Thyroid gland (tissue), 4 donors: ENCODE results near the gene ULK4. TPM values are rescaled to one million over a fixed set of nuclear protein-coding genes. Genes with fewer than 3 reads are reported as not detected.

Source experiments
- DNase-seq, 2 donors: peaks; one replicate each; pipeline ENCODE4 v3.0.0-alpha.2; 2019
- H3K27ac ChIP-seq, 3 donors: fragments of 200-600 bp; sonication (generic); 1 replicate in 2 of 3; 2 replicates in 1 of 3; pipeline ENCODE4 v1.5.1; 2016 to 2019; ENCODE audit warnings: mild to moderate bottlenecking in 1 of 3, moderate library complexity in 1 of 3
- H3K27me3 ChIP-seq: fragments of 200-600 bp; sonication (generic); one replicate; pipeline ENCODE4 v1.5.1; 2019
- H3K36me3 ChIP-seq, 2 donors: fragments of 200-600 bp; sonication (generic); one replicate each; pipeline ENCODE4 v1.5.1; 2016 to 2019
- H3K4me1 ChIP-seq, 2 donors: fragments of 200-600 bp; sonication (generic); one replicate each; pipeline ENCODE4 v1.5.1; 2017 to 2019
- H3K4me3 ChIP-seq, 3 donors: fragments of 200-600 bp; sonication (generic); replicated peaks in 1 of 3; 1 replicate in 2 of 3; 2 replicates in 1 of 3; pipeline ENCODE4 v1.5.1; 2016; ENCODE audit warnings: mild to moderate bottlenecking in 1 of 3
- H3K9me3 ChIP-seq: fragments of 200-600 bp; sonication (generic); one replicate; pipeline ENCODE4 v1.5.1; 2017
- CTCF ChIP-seq, 6 experiments: fragments of 200-600 bp in 3 of 6; fragments of 450-650 bp in 3 of 6; sonication (generic) in 3 of 6; IDR thresholded peaks; one replicate each; pipeline ENCODE4 v1.5.1; 2016 to 2019; ENCODE audit warnings: antibody characterized with exemption in 6 of 6, mild to moderate bottlenecking in 2 of 6, inconsistent platforms in 1 of 6, moderate library complexity in 1 of 6
- POLR2A ChIP-seq, 2 donors: fragments of 450-650 bp; IDR thresholded peaks; one replicate each; pipeline ENCODE4 v1.6.1; 2017; ENCODE audit warnings: antibody characterized with exemption in 2 of 2, mild to moderate bottlenecking in 2 of 2, moderate library complexity in 1 of 2
- WGBS, 2 donors: methylation state at CpG; one replicate each; pipeline ENCODE4 v1.1.5; 2017; 5-methylcytosine and 5-hydroxymethylcytosine counted together
- intact Hi-C: fragments of 100-400 bp; cut with DNase I; formaldehyde crosslinking; loops from one replicate; pipeline ENCODE4 v1.15.1; 2023
- total RNA-seq, 4 donors: library from RNA; depleted of rRNA; stranded (reverse); fragments of >200 nt; gene quantifications; one replicate each; pipeline ENCODE4 v1.2.3, GENCODE V29; 2016

Gene ULK4
- total RNA-seq, 4 donors from 2014 or later: 18.7 to 58.2 (median 43.3) TPM

- H3K4me3 ChIP-seq: no peak overlapping the region
- H3K4me1 ChIP-seq: no peaks in the 10 kb centered on the region
- no peak overlapping the region for H3K27ac ChIP-seq
- no peak for DNase-seq
- no peaks in the 10 kb centered on the region for H3K36me3 ChIP-seq
- WGBS, 2 donors: 82 to 89% methylated on average over 3 of the region's 3 CpGs
- intact Hi-C loops: no loop called here
- H3K9me3 ChIP-seq: no peaks in the 10 kb centered on the region
- TF ChIP-seq POLR2A (IDR thresholded peaks at IDR 0.05): no peak
- no peak for TF ChIP-seq CTCF (IDR thresholded peaks at IDR 0.05)
- H3K27me3 ChIP-seq: no peaks in the 10 kb centered on the region
These were observed 300.1 kb downstream of the ULK4 start for GRCh38 chr3:41661796-41662195.

GRCh38 chr3:41660510-41660909, 301.4 kb downstream of the ULK4 start:
- 81 to 83% methylated on average over 1 of the region's 1 CpG for WGBS, 2 donors
- no peaks in the 10 kb centered on the region for H3K9me3 ChIP-seq
- no peaks in the 10 kb centered on the region for H3K27me3 ChIP-seq
- H3K4me3 ChIP-seq: no peak overlapping the region
- no peak overlapping the region for H3K27ac ChIP-seq
- no peaks in the 10 kb centered on the region for H3K4me1 ChIP-seq
- intact Hi-C loops: no loop called here
- DNase-seq: no peak
- no peaks in the 10 kb centered on the region for H3K36me3 ChIP-seq
- no peak for TF ChIP-seq POLR2A (IDR thresholded peaks at IDR 0.05)
- TF ChIP-seq CTCF (IDR thresholded peaks at IDR 0.05): no peak

DNA sequence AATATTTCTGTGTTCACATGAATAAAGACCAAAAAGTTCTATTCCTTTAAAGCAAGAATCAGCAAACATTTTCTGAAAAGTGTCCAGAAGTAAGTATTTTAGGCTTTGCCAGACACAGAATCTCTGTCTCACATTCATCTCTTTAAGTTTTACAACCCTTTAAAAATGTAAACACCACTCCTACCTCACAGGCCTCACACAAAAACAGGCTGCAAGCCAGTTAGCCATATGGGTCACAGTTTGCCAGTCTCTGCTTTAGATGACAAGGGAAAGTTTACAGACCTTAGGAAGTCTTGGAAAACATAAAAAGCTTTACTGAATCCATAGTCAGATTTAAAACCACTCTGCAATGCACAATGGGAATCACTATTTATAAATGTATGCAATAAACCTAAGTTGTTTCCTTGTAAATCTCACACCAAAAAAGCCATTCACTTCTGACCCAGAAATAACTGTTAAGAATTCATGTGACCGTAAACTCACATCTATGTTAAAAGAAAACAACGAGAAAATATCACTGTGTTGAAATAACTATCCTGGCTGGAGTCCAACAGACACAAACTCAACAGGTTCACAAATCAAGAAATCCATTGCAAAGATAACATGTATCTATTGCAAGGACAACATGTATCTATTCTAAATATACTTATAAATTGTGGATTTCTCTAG, 308.2 kb downstream of the ULK4 start:
- H3K4me1 ChIP-seq: peaks cover 10 to 35% of the 10 kb centered on the region in 2 donors
- H3K27me3 ChIP-seq: no peaks in the 10 kb centered on the region
- 20 to 35% methylated on average over 2 of the region's 2 CpGs for WGBS, 2 donors
- DNase-seq: no peak
- H3K36me3 ChIP-seq: no peaks in the 10 kb centered on the region
- intact Hi-C loops: no loop called here
- peak overlapping the region; percentile 36 to 81 (median 64) for H3K27ac ChIP-seq
- no peaks in the 10 kb centered on the region for H3K9me3 ChIP-seq
- no peak overlapping the region for H3K4me3 ChIP-seq
- TF ChIP-seq POLR2A (IDR thresholded peaks at IDR 0.05) (no peak), CTCF (IDR thresholded peaks at IDR 0.05) (no peak)

- TF ChIP-seq CTCF (IDR thresholded peaks at IDR 0.05): no peak
- no peak for TF ChIP-seq POLR2A (IDR thresholded peaks at IDR 0.05)
- 91 to 93% methylated on average over 3 of the region's 3 CpGs for WGBS, 2 donors
- H3K4me3 ChIP-seq: no peak overlapping the region
- H3K9me3 ChIP-seq: no peaks in the 10 kb centered on the region
- peak in 1 of 2 donors; percentile 3 for DNase-seq
- intact Hi-C loops: no loop called here
- no peaks in the 10 kb centered on the region for H3K27me3 ChIP-seq
- H3K27ac ChIP-seq: peak overlapping the region; percentile 36 to 81 (median 64)
- H3K4me1 ChIP-seq: peaks cover 10 to 35% of the 10 kb centered on the region in 2 donors
- no peaks in the 10 kb centered on the region for H3K36me3 ChIP-seq
These were observed 309.0 kb downstream of the ULK4 start for GRCh38 chr3:41652931-41653330.

GRCh38 chr3:41652506-41652905, 309.4 kb downstream of the ULK4 start:
- TF ChIP-seq POLR2A (IDR thresholded peaks at IDR 0.05) (no peak), CTCF (IDR thresholded peaks at IDR 0.05) (no peak)

More at GRCh38 chr3:41652506-41652905, 309.4 kb downstream of the ULK4 start:
- peaks cover 10 to 35% of the 10 kb centered on the region in 2 donors for H3K4me1 ChIP-seq
- WGBS, 2 donors: 89% methylated on average over 4 of the region's 4 CpGs
- no peak for DNase-seq
- H3K27me3 ChIP-seq: no peaks in the 10 kb centered on the region
- no peaks in the 10 kb centered on the region for H3K9me3 ChIP-seq
- H3K27ac ChIP-seq: peak overlapping the region in 1 of 3 donors; percentile 81
- intact Hi-C loops: no loop called here
- no peaks in the 10 kb centered on the region for H3K36me3 ChIP-seq
- H3K4me3 ChIP-seq: no peak overlapping the region
